Measurements from ENCODE around the gene R3HDM4.
"Not testable (repeated sequence)": the region's sequence is repeated elsewhere in the genome, so short reads cannot be mapped to it uniquely, and the experiment has no call there.

Gene R3HDM4

DNA sequence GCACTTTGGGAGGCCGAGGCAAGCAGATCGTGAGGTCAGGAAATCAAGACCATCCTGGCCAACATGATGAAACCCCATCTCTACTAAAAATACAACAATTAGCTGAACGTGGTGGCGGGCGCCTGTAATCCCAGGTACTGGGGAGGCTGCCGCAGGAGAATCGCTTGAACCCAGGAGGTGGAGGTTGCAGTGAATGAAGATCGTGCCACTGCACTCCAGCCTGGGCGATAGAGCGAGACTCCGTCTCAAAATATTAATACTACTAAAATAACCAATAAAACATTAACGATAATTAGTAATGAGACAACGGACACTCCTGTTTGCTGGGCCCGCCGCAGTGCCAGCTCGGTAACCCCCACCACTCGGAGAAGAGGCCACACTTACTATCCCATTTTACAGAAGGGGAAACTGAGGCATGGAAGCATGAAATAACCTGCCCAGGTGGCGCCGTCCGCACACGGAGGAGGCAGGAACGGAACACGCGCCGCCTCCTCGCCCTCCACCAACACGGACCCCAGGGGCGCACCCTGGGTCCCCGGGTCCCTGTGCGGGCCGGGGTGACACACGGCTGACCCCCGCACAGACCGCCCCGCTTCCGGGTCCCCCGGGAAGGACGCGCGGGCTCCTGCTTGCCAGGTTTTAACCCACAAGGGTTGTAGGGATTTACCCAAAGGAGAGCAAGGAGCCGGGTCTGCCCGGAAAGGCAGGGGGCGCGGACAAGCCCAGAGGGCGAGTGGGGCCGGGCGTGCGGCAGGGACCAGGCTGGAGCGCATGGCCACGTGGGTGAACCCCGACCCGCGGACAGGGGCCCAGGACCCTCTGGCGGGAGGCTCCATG, 1.6 kb downstream of the R3HDM4 start:
- no peak for DNase-seq

DNA sequence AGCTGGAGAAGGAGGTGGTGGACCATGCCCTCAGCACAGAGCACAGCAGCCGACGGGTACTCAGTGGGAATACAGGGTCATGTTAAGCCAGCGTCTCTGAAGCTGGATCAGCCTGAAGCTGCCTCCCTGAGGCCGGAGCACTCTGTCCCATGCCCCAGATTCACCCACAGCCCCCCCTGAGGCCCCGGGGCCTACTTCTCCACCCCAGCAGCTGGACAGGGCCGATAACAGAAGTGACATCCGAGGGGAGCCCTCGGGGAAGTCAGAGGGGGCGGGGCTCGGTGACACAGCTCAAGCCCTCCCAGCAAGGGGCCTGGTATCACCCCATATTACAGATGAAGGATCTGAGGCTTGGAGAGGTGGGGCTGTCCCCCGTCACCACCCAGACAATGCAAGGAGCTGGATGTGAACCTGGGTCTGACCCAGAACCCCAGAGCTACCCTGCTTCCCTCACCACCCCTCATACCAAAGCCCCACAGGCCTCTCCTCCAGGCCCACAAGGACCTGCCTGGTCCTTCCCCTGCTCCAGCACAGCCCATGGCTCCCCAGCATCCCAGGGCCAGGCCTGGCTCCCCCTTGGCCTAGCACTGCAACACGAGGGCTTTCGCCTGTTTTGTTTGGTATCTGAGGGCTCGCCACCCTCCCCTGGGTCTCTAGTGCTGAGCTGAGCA, 5.7 kb downstream of the R3HDM4 start:
- DNase-seq, result no peak

- peak; percentile 61 for DNase-seq
These were observed 6.5 kb downstream of the R3HDM4 start for GRCh38 chr19:906480-906879.

GRCh38 chr19:904545-904944, 8.5 kb downstream of the R3HDM4 start:
- DNase-seq, result no peak

DNA sequence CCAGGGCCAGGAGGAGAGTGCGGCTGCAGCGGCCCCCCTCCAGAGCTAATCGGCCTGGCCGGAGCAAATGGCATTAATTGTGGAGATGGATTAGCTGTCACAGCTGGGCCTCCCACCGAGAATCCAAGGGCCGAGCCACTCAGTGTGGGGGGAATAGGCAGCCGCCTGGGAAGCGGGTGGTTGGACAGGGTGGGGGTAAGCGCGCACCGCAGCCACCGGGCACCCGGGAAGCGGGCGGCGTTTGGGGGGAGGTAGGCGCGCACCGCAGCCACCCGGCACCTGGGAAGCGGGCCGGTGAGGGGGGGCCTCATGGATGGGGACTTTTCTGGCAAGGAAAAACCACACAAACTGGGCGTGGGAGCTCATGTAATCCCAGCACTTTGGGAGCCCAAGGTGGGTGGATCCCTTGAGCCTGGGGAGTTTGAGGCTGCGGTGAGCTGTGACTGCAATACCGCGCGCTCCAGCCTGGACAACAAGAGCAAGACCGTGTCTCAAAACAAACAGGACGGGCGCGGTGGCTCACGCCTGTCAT, 9.7 kb downstream of the R3HDM4 start:
- no peak for DNase-seq

- DNase-seq, result no peak
These were observed 10.4 kb downstream of the R3HDM4 start for GRCh38 chr19:902446-903226.

- DNase-seq, result no peak
These were observed 11.0 kb downstream of the R3HDM4 start for GRCh38 chr19:902093-902370.

DNA sequence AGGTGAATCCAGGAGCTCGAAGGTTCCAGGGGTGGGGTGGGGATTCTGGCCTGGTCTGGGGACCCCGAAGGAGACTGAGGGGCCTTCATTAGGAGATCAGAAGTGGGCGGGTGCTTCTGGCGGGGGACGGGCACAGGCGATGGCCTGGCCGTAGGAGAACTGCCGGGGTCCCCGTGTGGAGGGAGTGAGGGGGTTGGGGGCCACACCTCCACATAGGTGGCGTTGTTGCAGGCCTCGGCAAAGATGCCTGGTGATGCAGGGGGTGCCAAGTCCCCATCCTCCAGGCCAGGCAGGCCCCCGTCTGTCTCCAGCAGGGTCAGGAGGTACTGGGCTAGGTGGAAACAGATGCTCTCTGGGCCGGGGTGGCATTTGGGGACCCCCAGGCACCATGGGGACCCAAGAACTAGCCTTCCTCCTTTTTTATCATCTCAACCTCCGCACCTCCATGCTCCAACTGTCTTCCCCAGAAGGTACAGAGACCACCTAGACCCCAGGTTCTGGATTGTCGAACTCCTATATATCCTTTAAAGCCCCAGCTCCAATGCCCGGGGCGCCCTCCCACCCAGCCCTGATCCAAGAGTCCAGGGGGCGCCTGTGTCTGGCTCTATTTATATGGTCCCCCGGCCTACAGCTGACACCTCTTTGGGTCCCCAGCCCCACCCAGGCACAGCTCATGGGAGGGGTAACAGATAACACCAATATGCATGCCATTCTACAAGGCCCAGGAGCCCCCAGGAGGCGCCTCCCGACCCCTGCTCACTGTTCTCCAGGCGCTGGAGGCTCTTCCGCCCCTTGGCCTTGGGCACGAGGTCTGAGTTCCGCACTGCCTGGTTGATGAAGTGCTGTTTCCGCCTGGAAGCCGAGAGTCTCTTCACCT, 11.6 kb downstream of the R3HDM4 start:
- no peak for DNase-seq

DNA sequence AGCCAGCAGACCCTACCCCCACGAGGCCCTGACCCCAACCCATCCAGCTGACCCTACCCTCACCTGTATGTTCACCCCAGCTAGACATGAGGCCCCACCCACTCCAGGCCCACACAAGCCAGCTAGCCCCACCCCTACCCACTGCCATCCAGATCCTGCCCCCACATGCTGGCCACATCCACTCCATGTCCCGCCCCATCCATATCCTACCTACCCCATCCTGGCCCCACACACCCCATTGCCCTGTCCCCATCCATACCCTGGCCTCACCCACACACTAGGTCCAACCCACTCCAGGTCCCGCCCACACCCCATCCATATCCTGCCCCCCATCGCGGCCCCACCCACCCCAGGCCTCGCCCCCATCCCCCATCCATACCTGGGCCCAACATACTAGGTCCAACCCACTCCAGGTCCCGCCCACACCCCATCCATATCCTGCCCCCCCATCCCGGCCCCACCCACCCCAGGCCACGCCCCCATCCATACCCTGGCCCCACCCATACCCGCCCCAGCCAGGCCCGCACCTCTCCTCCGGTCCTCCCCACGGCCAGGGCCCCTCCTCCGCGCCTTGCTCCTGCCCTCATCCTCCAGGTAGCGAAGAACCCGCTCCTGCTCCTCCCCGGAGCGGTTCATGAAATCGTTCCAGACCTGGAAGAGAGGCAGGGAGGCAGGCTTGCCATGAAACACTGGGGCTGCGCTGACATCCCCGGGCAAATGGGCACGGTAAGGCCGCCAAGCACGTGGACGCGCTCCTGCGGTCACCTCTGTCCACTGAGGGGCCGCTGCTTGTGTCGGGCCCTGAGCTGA, 12.5 kb downstream of the R3HDM4 start:
- peak; percentile 62 for DNase-seq

DNA sequence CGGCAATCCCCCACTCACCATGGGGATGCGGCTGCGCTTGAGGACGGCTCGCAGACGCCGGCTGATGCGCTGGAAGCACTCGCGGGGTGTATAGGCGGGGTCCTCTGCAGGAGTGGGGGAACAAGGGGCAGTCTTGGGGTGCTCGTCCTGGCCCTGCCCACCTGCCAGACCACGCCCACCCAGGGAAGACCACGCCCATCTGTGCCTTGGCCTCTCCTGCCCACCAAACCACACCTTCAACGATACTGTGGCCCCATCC, 13.0 kb downstream of the R3HDM4 start:
- no peak for DNase-seq

DNA sequence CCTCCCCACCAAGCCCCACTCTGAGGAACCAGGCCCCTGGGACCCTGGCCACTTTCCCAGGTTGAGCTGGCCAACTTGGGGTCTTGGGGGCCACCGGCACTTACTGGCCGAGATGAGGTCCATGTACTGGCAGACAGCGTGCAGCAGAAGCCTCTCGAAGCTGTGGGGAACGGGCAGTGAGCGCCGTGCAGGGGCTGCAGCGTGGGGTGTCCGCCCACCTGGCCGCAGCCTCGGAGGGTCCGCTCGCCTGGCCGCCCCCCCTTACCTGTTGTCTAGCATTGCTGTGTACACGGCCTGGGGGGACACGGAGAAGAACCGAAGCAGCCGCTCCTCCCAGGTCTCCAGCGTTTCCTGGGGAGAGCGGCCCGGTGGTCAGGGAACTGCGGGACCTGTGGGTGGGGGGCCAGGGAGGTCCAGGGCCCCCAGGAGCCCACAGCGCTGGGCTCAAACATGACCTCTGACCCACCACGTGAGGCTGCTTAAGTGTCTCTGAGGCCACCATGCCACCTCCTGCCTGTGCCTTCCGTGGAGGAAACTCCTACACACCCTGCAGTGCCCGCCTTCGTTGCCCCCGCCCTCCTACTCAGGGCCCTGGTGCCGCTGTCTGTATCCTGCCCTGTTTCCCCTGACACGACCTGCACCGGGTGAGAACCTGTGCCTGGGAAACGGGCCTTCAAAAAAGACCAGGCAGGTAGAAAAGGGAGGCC, 13.5 kb downstream of the R3HDM4 start:
- DNase-seq, result no peak

- no peak for DNase-seq
These were observed 14.4 kb downstream of the R3HDM4 start for GRCh38 chr19:898663-899062.

DNA sequence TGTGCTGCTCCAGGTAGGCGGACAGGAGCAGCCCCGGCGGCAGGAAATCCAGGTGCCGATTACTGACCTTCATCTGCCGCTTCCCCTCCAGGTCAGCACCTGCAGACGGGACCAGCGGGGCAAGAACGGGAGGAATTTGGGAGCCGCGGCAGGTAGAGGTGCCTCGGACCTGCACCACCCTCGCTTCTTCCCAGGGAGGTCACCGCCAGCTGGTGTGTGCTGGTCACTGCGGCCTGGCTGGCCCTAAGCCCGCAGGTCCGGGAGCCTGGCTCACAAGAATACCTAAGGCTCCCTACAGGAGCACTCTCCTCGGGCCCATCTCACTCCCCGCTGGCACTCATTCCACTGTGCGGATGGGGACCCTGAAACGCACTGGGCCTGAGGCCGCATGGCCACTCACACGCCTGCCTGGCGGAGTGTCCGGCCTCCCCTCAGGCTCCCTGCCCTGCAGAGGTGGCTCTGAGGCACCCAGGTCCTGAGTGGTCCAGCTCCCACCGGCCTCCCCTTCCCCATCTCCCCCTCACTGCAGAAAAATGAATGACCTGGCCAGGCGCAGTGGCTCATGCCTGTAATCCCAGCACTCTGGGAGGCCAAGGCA, 15.5 kb downstream of the R3HDM4 start:
- DNase-seq, result no peak

- no peak for DNase-seq
These were observed 16.0 kb downstream of the R3HDM4 start for GRCh38 chr19:896999-897398.

DNA sequence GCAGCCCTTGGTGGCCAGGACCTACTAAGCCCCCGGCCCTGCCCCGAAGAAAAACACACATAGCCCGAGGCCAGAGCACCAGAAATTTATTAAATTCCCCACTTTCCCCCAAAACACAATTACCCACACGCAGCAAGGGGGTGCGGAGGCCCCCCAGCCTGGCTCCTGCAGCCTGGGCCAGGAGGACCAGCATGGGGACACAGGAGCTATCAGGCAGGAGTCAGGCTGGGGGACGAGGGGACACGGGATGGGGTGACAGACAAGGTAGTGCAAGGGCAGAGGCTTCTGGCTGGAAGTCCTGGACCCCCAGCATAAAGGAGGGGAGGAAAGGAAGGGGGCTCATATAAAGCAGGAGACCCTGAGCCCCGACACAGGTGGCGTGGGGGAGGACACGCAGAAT, 16.6 kb downstream of the R3HDM4 start:
- no peak for DNase-seq

DNA sequence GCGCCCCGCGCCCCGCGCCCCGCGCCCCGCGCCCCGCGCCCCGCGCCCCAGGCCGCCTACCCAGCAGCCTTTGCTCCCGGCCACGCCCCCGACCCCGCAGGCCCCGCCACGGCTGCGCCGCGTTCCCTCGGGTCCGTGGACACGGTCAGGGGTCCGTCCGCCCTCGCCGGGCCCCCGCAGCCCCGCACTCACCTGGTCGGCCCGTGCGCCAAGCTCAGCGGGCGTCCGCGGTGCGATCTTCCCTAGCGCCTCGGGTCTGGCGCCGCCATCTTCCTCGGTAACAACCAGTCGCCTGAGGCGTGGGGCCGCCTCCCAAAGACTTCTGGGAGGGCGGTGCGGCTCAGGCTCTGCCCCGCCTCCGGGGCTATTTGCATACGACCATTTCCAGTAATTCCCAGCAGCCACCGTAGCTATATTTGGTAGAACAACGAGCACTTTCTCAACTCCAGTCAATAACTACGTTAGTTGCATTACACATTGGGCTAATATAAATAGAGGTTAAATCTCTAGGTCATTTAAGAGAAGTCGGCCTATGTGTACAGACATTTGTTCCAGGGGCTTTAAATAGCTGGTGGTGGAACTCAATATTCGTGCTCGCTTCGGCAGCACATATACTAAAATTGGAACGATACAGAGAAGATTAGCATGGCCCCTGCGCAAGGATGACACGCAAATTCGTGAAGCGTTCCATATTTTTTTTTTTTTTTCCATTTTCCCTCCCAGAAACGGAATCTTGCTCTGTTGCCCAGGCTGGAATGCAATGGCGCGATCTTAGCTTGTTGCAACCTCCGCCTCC, 19.9 kb downstream of the R3HDM4 start, which contains the start of the genes MED16 and RNU6-9:
Gene MED16, minus strand, starts transcription at position 294 of the 796 bp plus-strand sequence. CDS start 2,056 bp downstream, outside the sequence.
Gene RNU6-9, plus strand, starts transcription at position 591 of the 796 bp plus-strand sequence.
- DNase-seq, result peak; percentile 93

- no peak for DNase-seq
These were observed 20.7 kb downstream of the R3HDM4 start for GRCh38 chr19:892243-892893.

DNA sequence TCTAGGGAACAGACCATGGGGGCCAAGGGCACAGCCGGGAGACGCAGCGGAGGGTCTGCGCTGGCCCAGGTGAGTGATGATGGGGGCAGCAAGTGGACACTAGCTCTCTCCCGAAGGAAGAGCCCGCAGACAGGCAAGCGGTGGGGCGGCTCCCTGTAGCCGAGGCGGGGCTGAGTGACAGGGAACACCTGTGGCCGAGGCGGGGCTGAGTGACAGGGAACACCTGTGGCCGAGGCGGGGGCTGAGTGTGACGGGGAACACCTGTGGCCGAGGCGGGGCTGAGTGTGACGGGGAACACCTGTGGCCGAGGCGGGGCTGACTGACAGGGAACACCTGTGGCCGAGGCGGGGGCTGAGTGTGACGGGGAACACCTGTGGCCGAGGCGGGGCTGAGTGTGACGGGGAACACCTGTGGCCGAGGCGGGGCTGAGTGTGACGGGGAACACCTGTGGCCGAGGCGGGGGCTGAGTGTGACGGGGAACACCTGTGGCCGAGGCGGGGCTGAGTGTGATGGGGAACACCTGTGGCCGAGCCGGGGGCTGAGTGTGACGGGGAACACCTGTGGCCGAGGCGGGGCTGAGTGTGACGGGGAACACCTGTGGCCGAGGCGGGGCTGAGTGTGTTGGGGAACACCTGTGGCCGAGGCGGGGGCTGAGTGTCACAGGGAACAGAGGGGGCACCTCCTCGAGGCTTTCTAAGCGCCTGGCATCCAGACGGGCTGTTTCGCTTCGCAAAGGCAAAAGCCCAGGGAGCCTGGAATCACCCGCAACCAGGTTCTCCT, 21.4 kb downstream of the R3HDM4 start:
- DNase-seq, result not testable (repeated sequence)
